MM.1S (cell line): ENCODE measurements around the gene PTPRN2.

ENCODE experiments used
- DNase-seq: peaks from one replicate; pipeline ENCODE4 v3.0.0-alpha.2; 2015
- H2AFZ ChIP-seq: fragments of 300-600 bp; sonication (generic); 2 replicates; pipeline ENCODE4 v1.6.0; 2016; ENCODE audit warnings: antibody characterized with exemption, low read length
- H3F3A ChIP-seq: fragments of 300-600 bp; sonication (generic); 2 replicates; pipeline ENCODE4 v1.6.1; 2016; ENCODE audit warnings: mild to moderate bottlenecking, antibody characterized with exemption, low read length, moderate library complexity, mixed read lengths; ENCODE audit not compliant: insufficient read depth
- H3K27ac ChIP-seq: fragments of 300-600 bp; sonication (generic); 2 replicates; pipeline ENCODE4 v1.5.1; 2016; ENCODE audit warnings: mild to moderate bottlenecking, low read length
- H3K27me3 ChIP-seq: fragments of 300-600 bp; sonication (generic); replicated peaks from 2 replicates; pipeline ENCODE4 v1.6.0; 2016; ENCODE audit warnings: low read length; ENCODE audit not compliant: insufficient read depth
- H3K36me3 ChIP-seq: fragments of 300-600 bp; sonication (generic); replicated peaks from 2 replicates; pipeline ENCODE4 v1.6.1; 2016; ENCODE audit warnings: mild to moderate bottlenecking, low read length, mixed read lengths; ENCODE audit not compliant: insufficient read depth
- H3K4me1 ChIP-seq: fragments of 300-600 bp; sonication (generic); 2 replicates; pipeline ENCODE4 v1.6.1; 2016; ENCODE audit warnings: low read length, mixed read lengths
- H3K4me2 ChIP-seq: fragments of 300-600 bp; sonication (generic); 2 replicates; pipeline ENCODE4 v1.6.0; 2016; ENCODE audit warnings: low read depth, low read length
- H3K4me3 ChIP-seq: fragments of 300-600 bp; sonication (generic); 2 replicates; pipeline ENCODE4 v1.5.1; 2016; ENCODE audit warnings: low read length, mixed read lengths
- H3K79me2 ChIP-seq: fragments of 300-600 bp; sonication (generic); 2 replicates; pipeline ENCODE4 v1.6.1; 2016; ENCODE audit warnings: mixed run types, low read length, mixed read lengths
- H3K9ac ChIP-seq: fragments of 300-600 bp; sonication (generic); 2 replicates; pipeline ENCODE4 v1.6.1; 2016; ENCODE audit warnings: low read length, mixed read lengths
- H3K9me2 ChIP-seq: fragments of 300-600 bp; sonication (generic); replicated peaks from 2 replicates; pipeline ENCODE4 v1.6.1; 2016; ENCODE audit warnings: mild to moderate bottlenecking, low read length, mixed read lengths; ENCODE audit not compliant: insufficient read depth
- H3K9me3 ChIP-seq: fragments of 300-600 bp; sonication (generic); replicated peaks from 2 replicates; pipeline ENCODE4 v1.6.1; 2016; ENCODE audit warnings: mild to moderate bottlenecking, low read length, mixed read lengths; ENCODE audit not compliant: insufficient read depth
- H4K20me1 ChIP-seq: fragments of 300-600 bp; sonication (generic); 2 replicates; pipeline ENCODE4 v1.6.1; 2016; ENCODE audit warnings: mild to moderate bottlenecking, low read length, moderate library complexity, mixed read lengths; ENCODE audit not compliant: insufficient read depth
- EZH2 ChIP-seq: fragments of 300-600 bp; sonication (generic); optimal IDR thresholded peaks from 2 replicates; pipeline ENCODE3; 2017; ENCODE audit warnings: low read depth, mild to moderate bottlenecking, antibody characterized with exemption, low read length, mixed read lengths
- EZH2phosphoT487 ChIP-seq: fragments of 300-600 bp; sonication (generic); IDR thresholded peaks from 2 replicates; pipeline ENCODE4 v1.6.1; 2018; ENCODE audit warnings: antibody characterized with exemption, low read length
- TF ChIP-seq, protein P1 (sequence below): fragments of 300-600 bp; sonication (generic); IDR thresholded peaks from 2 replicates; pipeline ENCODE4 v1.5.1; 2016; ENCODE audit warnings: antibody characterized with exemption, low read length, mixed read lengths

Gene PTPRN2

GRCh38 chr7:157544980-157545680 is 1042.5 kb downstream of the PTPRN2 start:
- Histone ChIP-seq H4K20me1 (no peaks in the 10 kb centered on the region), H3K27ac (no peak overlapping the region), H3K9ac (no peak overlapping the region), H3K4me3 (no peak overlapping the region), H2AFZ (no peak overlapping the region), H3K79me2 (no peaks in the 10 kb centered on the region), H3K4me2 (no peak overlapping the region), H3K36me3 (no peaks in the 10 kb centered on the region), H3K4me1 (no peaks in the 10 kb centered on the region), H3K27me3 (peaks cover 89% of the 10 kb centered on the region), H3F3A (no peaks in the 10 kb centered on the region), H3K9me2 (no peaks in the 10 kb centered on the region), H3K9me3 (no peaks in the 10 kb centered on the region)
- TF ChIP-seq EZH2phosphoT487 (no peak), EZH2 (no peak)
- TF ChIP-seq, protein P1, sequence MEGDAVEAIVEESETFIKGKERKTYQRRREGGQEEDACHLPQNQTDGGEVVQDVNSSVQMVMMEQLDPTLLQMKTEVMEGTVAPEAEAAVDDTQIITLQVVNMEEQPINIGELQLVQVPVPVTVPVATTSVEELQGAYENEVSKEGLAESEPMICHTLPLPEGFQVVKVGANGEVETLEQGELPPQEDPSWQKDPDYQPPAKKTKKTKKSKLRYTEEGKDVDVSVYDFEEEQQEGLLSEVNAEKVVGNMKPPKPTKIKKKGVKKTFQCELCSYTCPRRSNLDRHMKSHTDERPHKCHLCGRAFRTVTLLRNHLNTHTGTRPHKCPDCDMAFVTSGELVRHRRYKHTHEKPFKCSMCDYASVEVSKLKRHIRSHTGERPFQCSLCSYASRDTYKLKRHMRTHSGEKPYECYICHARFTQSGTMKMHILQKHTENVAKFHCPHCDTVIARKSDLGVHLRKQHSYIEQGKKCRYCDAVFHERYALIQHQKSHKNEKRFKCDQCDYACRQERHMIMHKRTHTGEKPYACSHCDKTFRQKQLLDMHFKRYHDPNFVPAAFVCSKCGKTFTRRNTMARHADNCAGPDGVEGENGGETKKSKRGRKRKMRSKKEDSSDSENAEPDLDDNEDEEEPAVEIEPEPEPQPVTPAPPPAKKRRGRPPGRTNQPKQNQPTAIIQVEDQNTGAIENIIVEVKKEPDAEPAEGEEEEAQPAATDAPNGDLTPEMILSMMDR = no peak
- DNase-seq = no peak

DNA sequence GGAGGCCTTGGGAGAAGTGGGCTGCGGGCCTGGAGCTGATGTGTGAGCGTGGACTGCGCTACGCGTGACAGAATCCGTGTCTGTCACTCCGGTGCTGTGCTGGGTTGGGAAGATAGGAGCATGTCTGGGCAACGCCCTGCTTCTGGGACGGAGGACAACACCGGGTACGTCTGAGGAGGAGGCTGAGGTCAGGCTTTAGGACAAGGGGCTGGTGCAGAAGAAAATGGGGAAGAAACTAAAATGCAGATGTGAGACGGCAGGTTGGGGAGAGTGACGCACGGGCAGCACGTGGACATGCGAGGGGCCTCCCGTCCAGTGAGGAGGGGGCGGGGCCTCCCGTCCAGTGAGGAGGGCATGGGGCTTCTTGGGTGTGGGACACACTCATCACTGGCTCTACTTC is 1043.4 kb downstream of the PTPRN2 start:
- Histone ChIP-seq H3K27me3 (peaks cover 89% of the 10 kb centered on the region), H3K9me2 (no peaks in the 10 kb centered on the region), H3K79me2 (no peaks in the 10 kb centered on the region), H2AFZ (no peak overlapping the region), H3K9ac (no peak overlapping the region), H3K36me3 (no peaks in the 10 kb centered on the region), H3K27ac (no peak overlapping the region), H3K4me2 (no peak overlapping the region), H3K4me3 (no peak overlapping the region), H4K20me1 (no peaks in the 10 kb centered on the region), H3K4me1 (no peaks in the 10 kb centered on the region), H3K9me3 (no peaks in the 10 kb centered on the region), H3F3A (no peaks in the 10 kb centered on the region)
- DNase-seq = no peak
- TF ChIP-seq, protein P1 = no peak
- no peak for TF ChIP-seq EZH2phosphoT487
- no peak for TF ChIP-seq EZH2

DNA sequence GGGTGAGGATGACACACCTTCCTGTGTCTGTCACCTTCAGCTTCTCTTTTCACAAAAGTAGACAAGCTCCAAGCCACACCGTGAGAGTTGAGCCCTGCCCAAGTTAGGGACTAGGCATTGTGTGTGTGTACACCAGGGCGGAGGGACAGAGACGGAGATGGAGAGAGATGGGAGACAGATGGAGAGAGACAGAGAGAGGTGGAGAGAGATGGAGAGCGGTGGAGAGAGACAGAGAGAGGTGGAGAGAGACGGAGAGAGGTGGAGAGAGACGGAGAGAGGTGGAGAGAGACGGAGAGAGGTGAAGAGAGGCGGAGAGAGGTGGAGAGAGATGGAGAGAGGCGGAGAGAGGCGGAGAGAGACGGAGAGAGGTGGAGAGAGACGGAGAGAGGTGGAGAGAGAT is 1043.8 kb downstream of the PTPRN2 start:
- Histone ChIP-seq H3K36me3 (no peaks in the 10 kb centered on the region), H3K4me1 (no peaks in the 10 kb centered on the region), H3K9me2 (no peaks in the 10 kb centered on the region), H3K79me2 (no peaks in the 10 kb centered on the region), H3F3A (no peaks in the 10 kb centered on the region), H3K27ac (no peak overlapping the region), H3K4me3 (no peak overlapping the region), H3K27me3 (peaks cover 89% of the 10 kb centered on the region), H3K9me3 (no peaks in the 10 kb centered on the region), H4K20me1 (no peaks in the 10 kb centered on the region), H2AFZ (no peak overlapping the region), H3K9ac (no peak overlapping the region), H3K4me2 (no peak overlapping the region)
- TF ChIP-seq EZH2phosphoT487 (no peak), EZH2 (no peak)
- TF ChIP-seq, protein P1 = no peak
- DNase-seq = no peak
